Heart left ventricle (tissue), 16 donors: ENCODE data around the gene GATAD2B. TPM values are rescaled to one million over a fixed set of nuclear protein-coding genes. Genes with fewer than 3 reads are reported as not detected.

Experiments used
- ATAC-seq, 4 donors: fragments of 200-7000 bp; cut with Tn5 transposase; one replicate each; pipeline ENCODE4 v1.9.1; 2020 to 2022; ENCODE audit warnings: moderate library complexity in 4 of 4, mild to moderate bottlenecking in 3 of 4, moderate number of reproducible peaks in 1 of 4
- DNase-seq, 5 donors: peaks; one replicate each; pipeline ENCODE4 v3.0.0-alpha.2; 2020
- H3K27ac ChIP-seq, 12 donors: fragments of 200-600 bp; sonication (generic) in 4 of 12; one replicate each; pipeline versions ENCODE4 v1.5.0 to v1.8.0; 2016 to 2022; ENCODE audit warnings: mild to moderate bottlenecking in 2 of 12
- H3K27me3 ChIP-seq, 9 donors: fragments of 200-600 bp; sonication (generic) in 2 of 9; one replicate each; pipeline versions ENCODE4 v1.5.1 to v1.8.0; 2016 to 2022; ENCODE audit warnings: mild to moderate bottlenecking in 3 of 9
- H3K36me3 ChIP-seq, 9 donors: fragments of 200-600 bp; sonication (generic) in 2 of 9; one replicate each; pipeline versions ENCODE4 v1.5.0 to v1.8.0; 2018 to 2022; ENCODE audit warnings: mild to moderate bottlenecking in 2 of 9
- H3K4me1 ChIP-seq, 12 donors: fragments of 200-600 bp; sonication (generic) in 4 of 12; one replicate each; pipeline versions ENCODE4 v1.5.0 to v1.8.0; 2016 to 2022; ENCODE audit warnings: mild to moderate bottlenecking in 3 of 12
- H3K4me3 ChIP-seq, 12 donors: fragments of 200-600 bp; sonication (generic) in 4 of 12; one replicate each; pipeline versions ENCODE4 v1.5.0 to v1.8.0; 2017 to 2022; ENCODE audit warnings: mild to moderate bottlenecking in 9 of 12, moderate library complexity in 4 of 12
- H3K9me3 ChIP-seq, 12 donors: fragments of 200-600 bp; sonication (generic) in 4 of 12; one replicate each; pipeline versions ENCODE4 v1.5.0 to v1.8.0; 2016 to 2022; ENCODE audit warnings: mild to moderate bottlenecking in 1 of 12
- POLR2A ChIP-seq, 2 donors: fragments of 450-650 bp; IDR thresholded peaks; one replicate each; pipeline ENCODE4 v1.6.1; 2017; ENCODE audit warnings: antibody characterized with exemption in 2 of 2, mild to moderate bottlenecking in 2 of 2, moderate library complexity in 2 of 2
- WGBS, 4 donors: extraction: QIAGEN DNeasy Blood & Tissue Kit in 2 of 4; methylation state at CpG; one replicate each; pipeline versions ENCODE4 v1.1.5 to v1.1.7; 2013 to 2018; 5-methylcytosine and 5-hydroxymethylcytosine counted together
- intact Hi-C, 10 donors: fragments of 100-400 bp; cut with DNase I; formaldehyde crosslinking; loops; one replicate each; pipeline versions ENCODE4 v1.11.1 to v1.14.2; 2022
- polyA plus RNA-seq, 2 donors: library from polyadenylated mRNA; stranded (reverse); fragments of 200-250 nt; gene quantifications; one replicate each; pipeline ENCODE4 v1.2.3, GENCODE V29; 2013
- total RNA-seq, 9 donors: library from RNA; depleted of rRNA in 2 of 9; stranded (reverse); fragments of >200 nt in 2 of 9; fragmentation: NEBNext Ultra II Directional in 3 of 9; extraction: Animal tissue kit (Norgen Biotek cat#: 25700) in 3 of 9; gene quantifications; one replicate each; pipeline versions ENCODE4 v1.1.0 to v1.2.4, GENCODE V29; 2016 to 2023
- TF ChIP-seq, protein P1 (sequence below), 12 donors: fragments of 200-600 bp; sonication (generic) in 4 of 12; IDR thresholded peaks; one replicate each; pipeline versions ENCODE4 v1.5.0 to v1.8.0; 2018 to 2022; ENCODE audit warnings: antibody characterized with exemption in 12 of 12, mild to moderate bottlenecking in 5 of 12
- donor health status: ischemic (EF 13 %, LVEDD 7.1; RV severe dilation, severe dysfunction).
- donor health status: healthy with polysubstance abuse.
- donor health status: DM: no; HTN: yes; CAD: no.
- donor health status: DM: no; HTN: no; CAD: no.
- donor health status: ischemic (EF 25% LVEDD 6.9; RV normal size, moderate dysfunction).
- donor health status: ischemic (EF 25% LVEDD 5.7; RV mildly dilated, moderate dysfunction).
- donor health status: healthy.
- donor health status: DM: yes; HTN: yes; CAD: no.
- donor health status: ischemic (EF 35%, LVEDD 5.7; RV mildly dilated, moderate dysfunction).
- donor health status: nonischemic (EF 11% LVEDD 7.7; RV severe dilation, severe dysfunction).
- donor health status: DM: yes; HTN: yes; CAD: no.
- donor health status: PGD.
- donor health status: ischemic (EF 29% LVEDD 5.4; RV normal size, mild dysfunction).
- donor health status: nonischemic (EF 23%, LVEDD 6.1; RV moderate dilation, normal function).

GATAD2B gene
- total and polyA plus RNA-seq, 11 donors: 5.6 to 53.9 (median 34.5) TPM

- Histone ChIP-seq H3K4me3 (peak within 1 kb of the TSS; percentile 58 to 91 (median 74)), H3K4me1 (peaks cover 6 to 77% (median 54%) of the 10 kb centered on the region in 12 donors), H3K9me3 (no peaks in the 10 kb centered on the region), H3K27ac (peak within 1 kb of the TSS; percentile 87 to 99 (median 95)), H3K27me3 (no peaks in the 10 kb centered on the region), H3K36me3 (peaks cover 0 to 24% (median 13%) of the 10 kb centered on the region in 9 donors)
- TF ChIP-seq POLR2A (IDR thresholded peaks at IDR 0.05): peak in 1 of 2 donors; percentile 62
- TF ChIP-seq, protein P1, sequence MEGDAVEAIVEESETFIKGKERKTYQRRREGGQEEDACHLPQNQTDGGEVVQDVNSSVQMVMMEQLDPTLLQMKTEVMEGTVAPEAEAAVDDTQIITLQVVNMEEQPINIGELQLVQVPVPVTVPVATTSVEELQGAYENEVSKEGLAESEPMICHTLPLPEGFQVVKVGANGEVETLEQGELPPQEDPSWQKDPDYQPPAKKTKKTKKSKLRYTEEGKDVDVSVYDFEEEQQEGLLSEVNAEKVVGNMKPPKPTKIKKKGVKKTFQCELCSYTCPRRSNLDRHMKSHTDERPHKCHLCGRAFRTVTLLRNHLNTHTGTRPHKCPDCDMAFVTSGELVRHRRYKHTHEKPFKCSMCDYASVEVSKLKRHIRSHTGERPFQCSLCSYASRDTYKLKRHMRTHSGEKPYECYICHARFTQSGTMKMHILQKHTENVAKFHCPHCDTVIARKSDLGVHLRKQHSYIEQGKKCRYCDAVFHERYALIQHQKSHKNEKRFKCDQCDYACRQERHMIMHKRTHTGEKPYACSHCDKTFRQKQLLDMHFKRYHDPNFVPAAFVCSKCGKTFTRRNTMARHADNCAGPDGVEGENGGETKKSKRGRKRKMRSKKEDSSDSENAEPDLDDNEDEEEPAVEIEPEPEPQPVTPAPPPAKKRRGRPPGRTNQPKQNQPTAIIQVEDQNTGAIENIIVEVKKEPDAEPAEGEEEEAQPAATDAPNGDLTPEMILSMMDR (IDR thresholded peaks at IDR 0.05): peak in 1 of 12 donors; percentile 9
- intact Hi-C loops: no loop called here
- DNase-seq (peak; percentile 99), ATAC-seq (peak; percentile 80 to 87 (median 84))
- WGBS, 4 donors: 0 to 1% (median 1%) methylated on average over 28 to 54 of the region's 54 CpGs
Observed at GRCh38 chr1:153963030-153963849, 40.5 kb upstream of the GATAD2B start, which contains the start of gene SLC39A1. TSS of gene SLC39A1 (minus strand) at chr1:153963537. CDS start at chr1:153962715, 822 bp downstream.

DNA sequence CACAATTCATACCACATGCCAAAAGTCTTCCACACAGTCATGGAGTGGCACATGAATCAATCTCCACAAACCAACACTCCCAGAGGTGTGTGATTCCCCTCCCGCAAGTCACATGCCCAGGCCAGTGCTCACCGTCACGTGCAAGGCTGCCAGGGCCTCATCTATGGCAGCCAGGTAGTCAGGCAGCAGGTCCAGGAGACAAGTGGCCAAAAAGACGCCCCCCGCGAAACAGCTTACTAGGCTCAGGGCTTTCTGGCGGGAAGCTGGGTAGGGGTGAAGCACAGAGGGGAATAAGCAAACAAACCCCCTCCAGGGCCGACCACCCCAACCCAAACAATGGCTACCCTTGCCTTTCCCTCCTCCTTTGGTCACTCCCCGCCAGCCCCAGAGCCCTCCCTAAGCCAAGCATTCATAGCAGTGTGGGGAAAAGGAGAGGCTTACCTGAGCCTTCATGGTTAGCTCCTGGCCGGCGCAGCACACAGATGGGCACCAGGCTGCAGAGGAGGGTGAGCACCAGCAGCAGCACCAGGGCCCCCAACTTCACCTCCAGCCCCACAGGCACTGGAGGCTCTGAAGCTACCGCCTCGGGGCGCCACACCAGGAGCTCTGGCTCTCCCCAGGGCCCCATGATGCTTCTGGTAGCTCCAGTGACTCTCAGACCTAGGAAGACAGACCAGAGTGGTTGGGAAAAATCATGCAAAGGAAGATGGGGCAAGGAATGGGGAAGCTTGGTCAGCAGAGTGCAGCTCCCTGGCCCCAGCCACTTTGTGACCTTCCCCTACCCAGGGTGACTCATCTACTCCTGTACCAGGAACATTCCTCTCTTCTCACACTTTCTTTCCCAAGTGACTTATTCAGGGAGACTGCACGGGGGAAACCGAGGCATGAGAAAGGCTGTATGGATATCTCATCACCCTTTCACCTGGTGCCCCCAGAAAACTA, 39.6 kb upstream of the GATAD2B start:
- Histone ChIP-seq H3K4me3 (peak overlapping the region; percentile 58 to 91 (median 74)), H3K4me1 (peaks cover 6 to 81% (median 53%) of the 10 kb centered on the region in 12 donors), H3K27me3 (no peaks in the 10 kb centered on the region), H3K9me3 (no peaks in the 10 kb centered on the region), H3K27ac (peak overlapping the region; percentile 87 to 99 (median 95)), H3K36me3 (peaks cover 0 to 24% (median 13%) of the 10 kb centered on the region in 9 donors)
- ATAC-seq (peak in 2 of 4 donors; percentile 4 to 6), DNase-seq (peak in 1 of 5 donors; percentile 57)
- intact Hi-C loops: no loop called here
- TF ChIP-seq POLR2A (IDR thresholded peaks at IDR 0.05): no peak
- TF ChIP-seq, protein P1 (IDR thresholded peaks at IDR 0.05): no peak
- 32 to 47% (median 36%) methylated on average over 15 to 16 of the region's 16 CpGs for WGBS, 4 donors

DNA sequence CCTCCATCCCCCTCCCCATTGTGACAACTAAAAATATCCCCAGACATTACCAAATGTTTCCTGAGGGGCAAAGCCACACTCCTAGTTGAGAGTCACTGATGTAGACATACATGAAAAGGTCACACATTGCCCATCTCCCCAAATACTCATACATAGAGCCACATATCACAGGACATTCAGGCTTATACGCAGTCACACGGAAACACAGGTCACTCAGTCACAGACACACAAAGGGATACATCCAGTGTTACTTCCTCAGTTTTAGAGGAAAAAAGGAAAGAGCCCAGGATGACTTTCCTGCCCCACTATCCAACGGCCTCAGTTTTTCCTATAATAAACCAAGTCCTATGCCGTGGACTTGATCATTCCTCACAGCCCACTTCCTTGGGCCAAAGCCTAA, 38.6 kb upstream of the GATAD2B start:
- peak overlapping the region in 4 of 12 donors; percentile 69 to 88 (median 72) for H3K4me3 ChIP-seq
- DNase-seq (no peak), ATAC-seq (no peak)
- H3K27ac ChIP-seq: peak overlapping the region in 6 of 12 donors; percentile 3 to 99 (median 94)
- H3K4me1 ChIP-seq: peaks cover 10 to 84% (median 58%) of the 10 kb centered on the region in 12 donors
- H3K36me3 ChIP-seq: peaks cover 0 to 24% (median 13%) of the 10 kb centered on the region in 9 donors
- no peaks in the 10 kb centered on the region for H3K27me3 ChIP-seq
- 77 to 81% (median 80%) methylated on average over 4 of the region's 4 CpGs for WGBS, 4 donors
- TF ChIP-seq, protein P1 (IDR thresholded peaks at IDR 0.05): no peak
- no peak for TF ChIP-seq POLR2A (IDR thresholded peaks at IDR 0.05)
- H3K9me3 ChIP-seq: no peaks in the 10 kb centered on the region
- intact Hi-C loops: no loop called here
